HEK293T (cell line): ENCODE data around the gene HOMER2.

Experiments
- CTCF ChIA-PET: fragments of 350-600 bp; formaldehyde crosslinking; extraction: SDS; loops from one replicate; lab custom pipeline; 2021; ENCODE audit warnings: antibody characterized with exemption, inconsistent platforms; lab: Yijun Ruan, JAX
- POLR2A ChIA-PET: fragments of 350-600 bp; formaldehyde crosslinking; extraction: SDS; loops from one replicate; lab custom pipeline; 2020; ENCODE audit warnings: antibody characterized with exemption, inconsistent platforms; lab: Yijun Ruan, JAX
- DNase-seq: peaks from one replicate; pipeline ENCODE4 v3.0.0; 2012; ENCODE audit warnings: mixed read lengths; ENCODE audit errors: extremely low spot score
- ARNT ChIP-seq: fragments of 450-650 bp; IDR thresholded peaks from 2 replicates; pipeline ENCODE4 v1.6.1; 2017; ENCODE audit warnings: mild to moderate bottlenecking
- BHLHE40 ChIP-seq: fragments of 450-650 bp; IDR thresholded peaks from 2 replicates; pipeline ENCODE4 v1.6.1; 2016; ENCODE audit warnings: mild to moderate bottlenecking, moderate library complexity, borderline replicate concordance
- CTBP1 ChIP-seq: fragments of 450-650 bp; IDR thresholded peaks from 2 replicates; pipeline ENCODE4 v1.6.1; 2016; ENCODE audit warnings: borderline replicate concordance
- ELF4 ChIP-seq: fragments of 450-650 bp; IDR thresholded peaks from 2 replicates; pipeline ENCODE4 v1.6.1; 2017; ENCODE audit warnings: antibody characterized with exemption
- FOXA1 ChIP-seq: fragments of 450-650 bp; IDR thresholded peaks from 2 replicates; pipeline ENCODE4 v1.6.1; 2016; ENCODE audit warnings: mild to moderate bottlenecking
- FOXK2 ChIP-seq: fragments of 450-650 bp; IDR thresholded peaks from 2 replicates; pipeline ENCODE4 v1.6.1; 2016; ENCODE audit warnings: mild to moderate bottlenecking
- FOXM1 ChIP-seq: fragments of 450-650 bp; IDR thresholded peaks from 2 replicates; pipeline ENCODE4 v1.6.1; 2017; ENCODE audit warnings: mild to moderate bottlenecking, borderline replicate concordance
- HDGF ChIP-seq: fragments of 450-650 bp; IDR thresholded peaks from 2 replicates; pipeline ENCODE4 v1.6.1; 2017; ENCODE audit warnings: antibody characterized with exemption, borderline replicate concordance
- L3MBTL2 ChIP-seq: fragments of 450-650 bp; conservative IDR thresholded peaks from 2 replicates; pipeline ENCODE4 v1.6.1; 2016; ENCODE audit warnings: mild to moderate bottlenecking
- LEF1 ChIP-seq: fragments of 450-650 bp; IDR thresholded peaks from 2 replicates; pipeline ENCODE4 v1.6.1; 2017; ENCODE audit warnings: mild to moderate bottlenecking, borderline replicate concordance
- NFRKB ChIP-seq: fragments of 450-650 bp; IDR thresholded peaks from 2 replicates; pipeline ENCODE4 v1.6.1; 2016; ENCODE audit warnings: mild to moderate bottlenecking, moderate library complexity
- SP1 ChIP-seq: fragments of 450-650 bp; IDR thresholded peaks from 2 replicates; pipeline ENCODE4 v1.6.1; 2017
- SUZ12 ChIP-seq: fragments of 450-650 bp; IDR thresholded peaks from 2 replicates; pipeline ENCODE4 v1.6.1; 2016; ENCODE audit warnings: mild to moderate bottlenecking
- TARDBP ChIP-seq: fragments of 450-650 bp; IDR thresholded peaks from 2 replicates; pipeline ENCODE4 v1.6.1; 2016
- ZNF384 ChIP-seq: fragments of 450-650 bp; IDR thresholded peaks from 2 replicates; pipeline ENCODE4 v1.6.1; 2016
- TF ChIP-seq, protein P1 (sequence below): fragments of 450-650 bp; IDR thresholded peaks from 2 replicates; pipeline ENCODE4 v1.6.1; 2016

Gene HOMER2

GRCh38 chr15:82907350-82907749 lies 45.2 kb downstream of the HOMER2 start:
- CTCF ChIA-PET, result no interaction called here
- no peak for TF ChIP-seq ELF4
- TF ChIP-seq SP1, result no peak
- TF ChIP-seq FOXM1, result no peak
- TF ChIP-seq L3MBTL2, result no peak
- TF ChIP-seq SUZ12, result no peak
- no peak for TF ChIP-seq ARNT
- no peak for TF ChIP-seq FOXK2
- TF ChIP-seq ZNF384, result no peak
- TF ChIP-seq CTBP1, result no peak
- TF ChIP-seq LEF1, result no peak
- no peak for TF ChIP-seq NFRKB
- no peak for TF ChIP-seq TARDBP
- TF ChIP-seq FOXA1, result no peak
- TF ChIP-seq HDGF, result no peak
- TF ChIP-seq, protein P1, sequence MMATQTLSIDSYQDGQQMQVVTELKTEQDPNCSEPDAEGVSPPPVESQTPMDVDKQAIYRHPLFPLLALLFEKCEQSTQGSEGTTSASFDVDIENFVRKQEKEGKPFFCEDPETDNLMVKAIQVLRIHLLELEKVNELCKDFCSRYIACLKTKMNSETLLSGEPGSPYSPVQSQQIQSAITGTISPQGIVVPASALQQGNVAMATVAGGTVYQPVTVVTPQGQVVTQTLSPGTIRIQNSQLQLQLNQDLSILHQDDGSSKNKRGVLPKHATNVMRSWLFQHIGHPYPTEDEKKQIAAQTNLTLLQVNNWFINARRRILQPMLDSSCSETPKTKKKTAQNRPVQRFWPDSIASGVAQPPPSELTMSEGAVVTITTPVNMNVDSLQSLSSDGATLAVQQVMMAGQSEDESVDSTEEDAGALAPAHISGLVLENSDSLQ, result no peak
- no peak for TF ChIP-seq BHLHE40
- POLR2A ChIA-PET, result no interaction called here
- no peak for DNase-seq

DNA sequence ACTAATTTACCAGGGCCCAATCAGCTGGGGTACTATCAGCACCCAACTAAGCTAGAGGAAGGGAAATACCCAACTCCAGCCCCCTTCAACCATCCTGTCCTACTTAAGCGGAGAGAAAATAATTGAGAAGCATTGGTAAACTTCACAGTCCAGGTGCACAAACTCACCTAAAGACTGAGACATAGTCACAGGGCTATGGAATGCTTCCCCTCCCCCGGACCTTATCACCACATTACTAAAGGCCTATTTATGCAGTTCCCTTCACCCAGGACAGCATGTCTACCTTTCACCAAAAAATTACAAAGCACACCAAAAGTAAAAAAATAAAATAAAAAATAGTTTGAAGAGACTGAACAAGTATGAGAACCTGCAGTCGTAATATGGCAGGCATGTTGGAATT lies 47.9 kb downstream of the HOMER2 start:
- TF ChIP-seq SUZ12 (no peak), FOXK2 (no peak), SP1 (no peak), HDGF (no peak), CTBP1 (no peak), FOXA1 (no peak), L3MBTL2 (no peak), TARDBP (no peak), ELF4 (no peak), LEF1 (no peak), ZNF384 (no peak), NFRKB (no peak), ARNT (no peak), BHLHE40 (no peak)
- TF ChIP-seq, protein P1, result no peak
- ChIA-PET POLR2A (no interaction called here), CTCF (no interaction called here)
- DNase-seq, result no peak

GRCh38 chr15:82903511-82903910 lies 49.0 kb downstream of the HOMER2 start:
- no peak for TF ChIP-seq TARDBP
- TF ChIP-seq FOXM1, result no peak
- no peak for TF ChIP-seq HDGF
- TF ChIP-seq, protein P1, result no peak
- no peak for TF ChIP-seq FOXA1
- no peak for TF ChIP-seq ELF4
- TF ChIP-seq BHLHE40, result no peak
- TF ChIP-seq ARNT, result no peak
- TF ChIP-seq SUZ12, result no peak
- TF ChIP-seq LEF1, result no peak
- TF ChIP-seq L3MBTL2, result no peak
- TF ChIP-seq CTBP1, result no peak
- CTCF ChIA-PET, result no interaction called here

GRCh38 chr15:82901114-82901805 lies 51.3 kb downstream of the HOMER2 start:
- CTCF ChIA-PET, result no interaction called here

More at GRCh38 chr15:82903511-82903910, 49.0 kb downstream of the HOMER2 start:
- no peak for DNase-seq
- POLR2A ChIA-PET, result interaction anchor here (0.8 kb wide), 1 partner anchor 367 kb away, joined by 6 read pairs; no protein-coding TSS in a partner anchor

More at GRCh38 chr15:82901114-82901805, 51.3 kb downstream of the HOMER2 start:
- POLR2A ChIA-PET, result no interaction called here
- no peak for DNase-seq
- TF ChIP-seq FOXA1, result no peak
- TF ChIP-seq ZNF384, result no peak
- TF ChIP-seq LEF1, result no peak
- no peak for TF ChIP-seq BHLHE40
- no peak for TF ChIP-seq ARNT
- TF ChIP-seq HDGF, result no peak
- TF ChIP-seq ELF4, result no peak
- no peak for TF ChIP-seq L3MBTL2
- TF ChIP-seq FOXK2, result no peak
- no peak for TF ChIP-seq CTBP1
- no peak for TF ChIP-seq SUZ12
- TF ChIP-seq TARDBP, result no peak
- TF ChIP-seq, protein P1, result no peak
- TF ChIP-seq FOXM1, result no peak
- TF ChIP-seq SP1, result no peak
- TF ChIP-seq NFRKB, result no peak
